ENCODE results near the gene UCP3.

UCP3 gene

DNA sequence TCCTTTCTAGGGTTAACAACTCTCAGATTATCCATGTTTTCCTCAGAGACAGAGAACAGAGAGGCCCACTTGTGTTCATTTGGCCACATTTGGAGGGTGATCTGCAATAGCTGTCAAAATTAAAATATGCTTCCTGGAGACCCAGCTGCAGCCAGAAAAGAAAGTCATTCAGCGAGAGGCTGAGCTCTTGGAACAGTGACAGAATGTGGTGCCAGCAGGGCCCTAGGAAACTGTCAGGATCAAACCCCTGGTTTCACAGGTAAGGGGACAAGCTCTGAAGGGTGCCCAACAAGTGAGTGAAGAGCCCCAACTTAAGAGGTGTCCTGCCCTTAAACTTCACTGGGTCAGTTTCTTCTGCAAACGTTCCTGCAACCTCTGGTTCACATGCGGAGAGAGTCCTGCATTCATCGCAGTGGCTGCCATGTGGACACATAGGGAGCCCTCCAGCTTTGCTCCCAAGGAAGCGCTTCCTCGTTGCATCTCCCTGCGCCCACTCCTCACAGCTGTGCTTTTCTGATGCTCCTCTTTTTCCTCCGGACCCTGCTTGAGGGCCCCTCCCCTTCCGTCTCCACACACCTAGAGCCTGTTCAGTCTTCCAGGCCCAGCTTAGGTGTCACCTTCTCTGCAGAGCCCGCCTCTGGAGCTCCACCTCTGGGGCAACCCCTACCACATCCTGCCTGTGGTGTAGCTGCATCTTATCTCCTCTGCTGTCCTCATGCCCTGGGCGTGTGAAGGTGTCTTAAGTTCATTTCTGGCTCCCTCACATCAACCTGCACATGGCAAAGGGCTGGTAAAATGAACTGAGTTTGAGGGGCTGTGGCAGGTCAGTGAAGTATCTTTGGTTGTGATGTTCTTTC, 3.9 kb downstream of the UCP3 start:
- Histone ChIP-seq H3K79me1 (ENCODE audit: low read length) (no peaks in the 10 kb centered on the region), H2AK5ac (ENCODE audit: low read length) (no peak overlapping the region), H3K4ac (ENCODE audit: low read depth, low read length) (no peak overlapping the region), H3K4me3 (ENCODE audit: low read depth, low read length) (no peak overlapping the region), H3K4me1 (ENCODE audit: control insufficient read depth in 1 of 2, insufficient read depth in 2 of 2, low read length in 2 of 2) (no peaks in the 10 kb centered on the region), H2BK5ac (ENCODE audit: low read depth, low read length, poor library complexity) (no peak overlapping the region), H3K27me3 (ENCODE audit: insufficient read depth, low read length) (no peaks in the 10 kb centered on the region), H2AFZ (ENCODE audit: insufficient read depth, low read length, poor library complexity) (no peak overlapping the region), H3K27ac (ENCODE audit: low read depth, low read length) (no peak overlapping the region), H4K91ac (ENCODE audit: low read depth, low read length) (no peak overlapping the region), H4K8ac (ENCODE audit: low read depth, low read length) (no peak overlapping the region), H3K4me2 (ENCODE audit: low read length) (no peak overlapping the region), H2BK120ac (ENCODE audit: insufficient read depth, low read length, poor library complexity) (no peak overlapping the region), H3K23ac (ENCODE audit: low read length) (no peak overlapping the region), H2BK12ac (ENCODE audit: low read length) (no peak overlapping the region), H3K18ac (ENCODE audit: low read length) (no peak overlapping the region), H4K12ac (ENCODE audit: low read depth, low read length) (no peak overlapping the region), H3K79me2 (ENCODE audit: control insufficient read depth, insufficient read depth, low read length, poor library complexity) (no peaks in the 10 kb centered on the region), H3K36me3 (ENCODE audit: control insufficient read depth in 1 of 2, insufficient read depth in 2 of 2, low read length in 2 of 2) (peaks cover 0 to 7% of the 10 kb centered on the region in 2 experiments), H3K9me3 (ENCODE audit: insufficient read depth, low read depth, low read length) (peaks cover 2% of the 10 kb centered on the region), H3K14ac (ENCODE audit: low read length) (no peak overlapping the region), H3K9ac (ENCODE audit: low read length) (no peak overlapping the region)
- no peak for DNase-seq
- no CpG with 5 or more reads among the region's 11 CpGs for WGBS (ENCODE audit: extremely low coverage, insufficient coverage, insufficient read length)

DNA sequence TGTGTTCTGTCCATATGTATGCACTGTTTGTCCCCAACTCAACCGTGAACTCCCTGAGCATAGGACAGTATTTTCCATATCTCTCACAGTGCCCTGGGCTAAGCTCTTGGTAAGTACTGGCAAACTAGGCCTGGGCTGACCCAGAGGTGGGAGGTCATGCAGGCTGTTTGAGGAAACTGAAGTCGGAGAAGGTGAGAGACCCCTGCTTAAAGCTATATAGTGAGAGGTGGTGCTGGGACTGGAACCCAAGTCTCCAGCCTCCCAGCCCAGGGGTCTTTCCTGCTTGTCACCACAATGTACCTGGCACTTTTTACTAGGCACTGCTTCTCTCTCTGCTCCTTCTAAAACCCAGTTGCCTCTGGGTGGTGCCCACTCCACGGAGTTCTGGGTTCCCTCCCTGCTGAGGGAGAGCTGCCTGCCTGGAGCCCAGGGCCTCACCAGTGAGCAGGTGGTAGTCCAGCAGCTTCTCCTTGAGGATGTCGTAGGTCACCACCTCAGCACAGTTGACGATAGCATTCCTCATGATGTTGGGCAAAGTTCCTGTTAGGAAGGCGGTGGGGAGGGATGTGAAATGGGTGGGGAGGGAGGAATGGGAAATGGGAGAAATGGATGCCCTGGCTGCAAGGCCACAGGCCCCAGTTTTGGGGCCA, 4.7 kb downstream of the UCP3 start:
- Histone ChIP-seq H3K9ac (ENCODE audit: low read length) (no peak overlapping the region), H3K4me3 (ENCODE audit: low read depth, low read length) (no peak overlapping the region), H2AFZ (ENCODE audit: insufficient read depth, low read length, poor library complexity) (no peak overlapping the region), H3K79me2 (ENCODE audit: control insufficient read depth, insufficient read depth, low read length, poor library complexity) (no peaks in the 10 kb centered on the region), H2BK12ac (ENCODE audit: low read length) (no peak overlapping the region), H4K12ac (ENCODE audit: low read depth, low read length) (no peak overlapping the region), H2BK5ac (ENCODE audit: low read depth, low read length, poor library complexity) (no peak overlapping the region), H2AK5ac (ENCODE audit: low read length) (no peak overlapping the region), H3K27me3 (ENCODE audit: insufficient read depth, low read length) (no peaks in the 10 kb centered on the region), H3K9me3 (ENCODE audit: insufficient read depth, low read depth, low read length) (peaks cover 2% of the 10 kb centered on the region), H3K4me1 (ENCODE audit: control insufficient read depth in 1 of 2, insufficient read depth in 2 of 2, low read length in 2 of 2) (no peaks in the 10 kb centered on the region), H3K14ac (ENCODE audit: low read length) (no peak overlapping the region), H4K91ac (ENCODE audit: low read depth, low read length) (no peak overlapping the region), H3K4ac (ENCODE audit: low read depth, low read length) (no peak overlapping the region), H4K8ac (ENCODE audit: low read depth, low read length) (no peak overlapping the region), H3K79me1 (ENCODE audit: low read length) (no peaks in the 10 kb centered on the region), H3K4me2 (ENCODE audit: low read length) (no peak overlapping the region), H3K27ac (ENCODE audit: low read depth, low read length) (no peak overlapping the region), H2BK120ac (ENCODE audit: insufficient read depth, low read length, poor library complexity) (no peak overlapping the region), H3K18ac (ENCODE audit: low read length) (no peak overlapping the region), H3K23ac (ENCODE audit: low read length) (no peak overlapping the region), H3K36me3 (ENCODE audit: control insufficient read depth in 1 of 2, insufficient read depth in 2 of 2, low read length in 2 of 2) (peaks cover 0 to 7% of the 10 kb centered on the region in 2 experiments)
- WGBS (ENCODE audit: extremely low coverage, insufficient coverage, insufficient read length) = no CpG with 5 or more reads among the region's 6 CpGs
- no peak for DNase-seq

DNA sequence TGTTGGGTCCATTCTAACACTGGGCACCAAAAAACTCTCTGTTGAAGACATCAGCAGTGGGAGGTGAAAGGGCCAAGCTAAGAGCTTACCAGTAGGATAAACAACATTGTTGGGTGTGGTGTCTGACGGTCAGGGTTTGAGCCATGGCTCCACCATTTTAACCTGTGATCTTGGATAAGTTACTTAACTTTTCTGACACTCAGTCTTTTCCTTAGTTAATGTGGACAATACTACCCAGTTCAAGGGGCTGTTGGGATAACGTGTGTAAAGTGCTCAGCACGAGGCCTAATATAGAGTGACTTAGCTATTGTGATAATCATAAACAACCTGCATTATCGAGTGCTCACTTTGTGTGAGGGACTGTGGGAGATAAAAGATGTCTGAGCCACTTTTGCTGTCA, 6.1 kb downstream of the UCP3 start:
- no peak overlapping the region for H2BK5ac ChIP-seq (ENCODE audit: low read depth, low read length, poor library complexity)
- H2AFZ ChIP-seq (ENCODE audit: insufficient read depth, low read length, poor library complexity) = no peak overlapping the region
- no peak for DNase-seq
- H3K4ac ChIP-seq (ENCODE audit: low read depth, low read length) = no peak overlapping the region
- no peak overlapping the region for H3K9ac ChIP-seq (ENCODE audit: low read length)
- H2BK12ac ChIP-seq (ENCODE audit: low read length) = no peak overlapping the region
- H2AK5ac ChIP-seq (ENCODE audit: low read length) = no peak overlapping the region
- H3K27ac ChIP-seq (ENCODE audit: low read depth, low read length) = no peak overlapping the region
- H3K79me2 ChIP-seq (ENCODE audit: control insufficient read depth, insufficient read depth, low read length, poor library complexity) = no peaks in the 10 kb centered on the region
- no peak overlapping the region for H2BK120ac ChIP-seq (ENCODE audit: insufficient read depth, low read length, poor library complexity)
- H3K23ac ChIP-seq (ENCODE audit: low read length) = no peak overlapping the region
- H3K9me3 ChIP-seq (ENCODE audit: insufficient read depth, low read depth, low read length) = peaks cover 2% of the 10 kb centered on the region
- no peak overlapping the region for H3K4me2 ChIP-seq (ENCODE audit: low read length)
- no peak overlapping the region for H4K8ac ChIP-seq (ENCODE audit: low read depth, low read length)
- no peaks in the 10 kb centered on the region for H3K79me1 ChIP-seq (ENCODE audit: low read length)
- no peak overlapping the region for H3K14ac ChIP-seq (ENCODE audit: low read length)
- H3K18ac ChIP-seq (ENCODE audit: low read length) = no peak overlapping the region
- H4K91ac ChIP-seq (ENCODE audit: low read depth, low read length) = no peak overlapping the region
- WGBS (ENCODE audit: extremely low coverage, insufficient coverage, insufficient read length) = no CpG with 5 or more reads among the region's 4 CpGs
- H3K27me3 ChIP-seq (ENCODE audit: insufficient read depth, low read length) = no peaks in the 10 kb centered on the region
- no peak overlapping the region for H4K12ac ChIP-seq (ENCODE audit: low read depth, low read length)
- peaks cover 0 to 7% of the 10 kb centered on the region in 2 experiments for H3K36me3 ChIP-seq (ENCODE audit: control insufficient read depth in 1 of 2, insufficient read depth in 2 of 2, low read length in 2 of 2)
- H3K4me3 ChIP-seq (ENCODE audit: low read depth, low read length) = no peak overlapping the region
- no peaks in the 10 kb centered on the region for H3K4me1 ChIP-seq (ENCODE audit: control insufficient read depth in 1 of 2, insufficient read depth in 2 of 2, low read length in 2 of 2)

DNA sequence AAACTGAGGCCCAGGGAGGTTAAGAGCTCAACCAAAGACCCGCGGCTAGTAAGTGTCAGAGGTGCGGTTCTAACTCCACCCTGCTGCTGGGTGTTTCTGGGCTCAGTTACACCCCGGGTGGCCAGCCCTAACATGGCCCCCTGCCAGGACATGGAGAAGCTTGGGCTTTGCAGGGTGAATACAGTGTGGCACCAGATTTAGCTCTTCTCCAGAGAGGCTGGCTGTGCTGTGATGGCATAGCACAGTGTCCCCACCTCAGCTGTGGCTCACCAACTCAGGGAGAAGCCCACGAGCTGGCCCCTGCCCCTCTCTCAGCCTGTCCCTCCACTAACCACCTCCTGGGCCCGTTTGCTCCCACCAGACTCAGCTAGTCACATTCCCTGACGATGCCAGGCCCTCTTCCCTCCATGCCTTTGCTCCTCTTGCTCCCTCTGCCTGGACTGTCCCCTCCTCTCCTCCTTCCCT, 7.0 kb downstream of the UCP3 start:
- Histone ChIP-seq H3K14ac (ENCODE audit: low read length) (no peak overlapping the region), H3K23ac (ENCODE audit: low read length) (no peak overlapping the region), H2BK120ac (ENCODE audit: insufficient read depth, low read length, poor library complexity) (no peak overlapping the region), H3K18ac (ENCODE audit: low read length) (no peak overlapping the region), H4K91ac (ENCODE audit: low read depth, low read length) (no peak overlapping the region), H3K9ac (ENCODE audit: low read length) (no peak overlapping the region), H3K9me3 (ENCODE audit: insufficient read depth, low read depth, low read length) (peaks cover 2% of the 10 kb centered on the region), H2AFZ (ENCODE audit: insufficient read depth, low read length, poor library complexity) (no peak overlapping the region), H2BK12ac (ENCODE audit: low read length) (no peak overlapping the region), H2AK5ac (ENCODE audit: low read length) (no peak overlapping the region), H3K4me1 (ENCODE audit: control insufficient read depth in 1 of 2, insufficient read depth in 2 of 2, low read length in 2 of 2) (no peaks in the 10 kb centered on the region), H3K27ac (ENCODE audit: low read depth, low read length) (no peak overlapping the region), H3K79me2 (ENCODE audit: control insufficient read depth, insufficient read depth, low read length, poor library complexity) (no peaks in the 10 kb centered on the region), H3K4ac (ENCODE audit: low read depth, low read length) (no peak overlapping the region), H3K4me2 (ENCODE audit: low read length) (no peak overlapping the region), H4K12ac (ENCODE audit: low read depth, low read length) (no peak overlapping the region), H3K27me3 (ENCODE audit: insufficient read depth, low read length) (no peaks in the 10 kb centered on the region), H2BK5ac (ENCODE audit: low read depth, low read length, poor library complexity) (no peak overlapping the region), H3K36me3 (ENCODE audit: control insufficient read depth in 1 of 2, insufficient read depth in 2 of 2, low read length in 2 of 2) (peaks cover 0 to 7% of the 10 kb centered on the region in 2 experiments), H4K8ac (ENCODE audit: low read depth, low read length) (no peak overlapping the region), H3K79me1 (ENCODE audit: low read length) (no peaks in the 10 kb centered on the region), H3K4me3 (ENCODE audit: low read depth, low read length) (no peak overlapping the region)
- no CpG with 5 or more reads among the region's 7 CpGs for WGBS (ENCODE audit: extremely low coverage, insufficient coverage, insufficient read length)
- no peak for DNase-seq

All from trophoblast cell (in vitro differentiated cells and primary cell).